CD4-positive, CD25-positive, alpha-beta regulatory T cell (primary cell): ENCODE results near the gene ITGB2. TPM values are rescaled to one million over a fixed set of nuclear protein-coding genes. Genes with fewer than 3 reads are reported as not detected.
A peak's percentile ranks its signal among the peaks of the same experiment; 100 is the strongest.

Experiments
- ATAC-seq, 2 donors: fragments of 150-1000 bp; cut with Tn5 transposase; one replicate each; pipeline ENCODE4 v1.10.0; 2021; ENCODE audit warnings: low read depth in 2 of 2, moderate number of reproducible peaks in 2 of 2, moderate library complexity in 1 of 2
- DNase-seq, 3 donors: peaks; one replicate each; pipeline versions ENCODE4 v3.0.0 to v3.0.0-alpha.2; 2012 to 2022; ENCODE audit warnings: mixed read lengths in 1 of 3
- H3K27ac ChIP-seq: one replicate; pipeline ENCODE4 v1.7.0; 2013; ENCODE audit warnings: mild to moderate bottlenecking, low read length; ENCODE audit not compliant: insufficient read depth, poor library complexity, severe bottlenecking
- H3K27me3 ChIP-seq: one replicate; pipeline ENCODE4 v1.7.0; 2013; ENCODE audit warnings: low read length; ENCODE audit not compliant: control insufficient read depth, insufficient read depth
- H3K36me3 ChIP-seq: one replicate; pipeline ENCODE4 v1.7.0; 2013; ENCODE audit warnings: mild to moderate bottlenecking, low read length, moderate library complexity; ENCODE audit not compliant: control insufficient read depth, insufficient read depth
- H3K4me1 ChIP-seq: 2 replicates; pipeline ENCODE4 v1.7.0; 2013; ENCODE audit warnings: mild to moderate bottlenecking, low read length; ENCODE audit not compliant: insufficient read depth, control insufficient read depth, poor library complexity, severe bottlenecking
- H3K4me3 ChIP-seq: one replicate; pipeline ENCODE4 v1.7.0; 2013; ENCODE audit warnings: low read depth, mild to moderate bottlenecking, low read length, moderate library complexity
- H3K9me3 ChIP-seq, 2 experiments: 1 replicate in 1 of 2; 2 replicates in 1 of 2; pipeline ENCODE4 v1.7.0; 2013; ENCODE audit warnings: low read length in 2 of 2, mild to moderate bottlenecking in 1 of 2, moderate library complexity in 1 of 2; ENCODE audit not compliant: control insufficient read depth in 2 of 2
- H3K27ac Mint-ChIP-seq, 3 donors: one replicate each; pipeline ENCODE4 v1.8.0; 2020 to 2022; ENCODE audit warnings: mild to moderate bottlenecking in 3 of 3, mixed read lengths in 3 of 3, moderate library complexity in 2 of 3
- H3K27me3 Mint-ChIP-seq: one replicate; pipeline ENCODE4 v1.8.0; 2022; ENCODE audit warnings: mild to moderate bottlenecking, mixed read lengths
- H3K36me3 Mint-ChIP-seq: one replicate; pipeline ENCODE4 v1.8.0; 2020; ENCODE audit warnings: mixed read lengths
- H3K4me1 Mint-ChIP-seq, 4 donors: one replicate each; pipeline ENCODE4 v1.8.0; 2020 to 2022; ENCODE audit warnings: mixed read lengths in 4 of 4, mild to moderate bottlenecking in 1 of 4
- H3K4me3 Mint-ChIP-seq, 4 donors: one replicate each; pipeline ENCODE4 v1.8.0; 2020 to 2022; ENCODE audit warnings: mild to moderate bottlenecking in 4 of 4, mixed read lengths in 4 of 4, moderate library complexity in 3 of 4
- H3K9me3 Mint-ChIP-seq, 7 donors: one replicate each; pipeline ENCODE4 v1.8.0; 2020 to 2022; ENCODE audit warnings: mixed read lengths in 7 of 7, mild to moderate bottlenecking in 3 of 7, moderate library complexity in 2 of 7
- polyA plus RNA-seq, 4 donors: library from polyadenylated mRNA; unstranded; fragments of 300-500 nt; fragmentation: Illumina TruSeq; gene quantifications; one replicate each; pipeline ENCODE4 v1.2.3, GENCODE V29; 2021
- total RNA-seq: library from RNA; stranded (reverse); gene quantifications from one replicate; pipeline ENCODE4 v1.2.3, GENCODE V29; 2022

Gene ITGB2
- total and polyA plus RNA-seq, 5 donors from 2014 or later = 411 to 519 (median 425) TPM

DNA sequence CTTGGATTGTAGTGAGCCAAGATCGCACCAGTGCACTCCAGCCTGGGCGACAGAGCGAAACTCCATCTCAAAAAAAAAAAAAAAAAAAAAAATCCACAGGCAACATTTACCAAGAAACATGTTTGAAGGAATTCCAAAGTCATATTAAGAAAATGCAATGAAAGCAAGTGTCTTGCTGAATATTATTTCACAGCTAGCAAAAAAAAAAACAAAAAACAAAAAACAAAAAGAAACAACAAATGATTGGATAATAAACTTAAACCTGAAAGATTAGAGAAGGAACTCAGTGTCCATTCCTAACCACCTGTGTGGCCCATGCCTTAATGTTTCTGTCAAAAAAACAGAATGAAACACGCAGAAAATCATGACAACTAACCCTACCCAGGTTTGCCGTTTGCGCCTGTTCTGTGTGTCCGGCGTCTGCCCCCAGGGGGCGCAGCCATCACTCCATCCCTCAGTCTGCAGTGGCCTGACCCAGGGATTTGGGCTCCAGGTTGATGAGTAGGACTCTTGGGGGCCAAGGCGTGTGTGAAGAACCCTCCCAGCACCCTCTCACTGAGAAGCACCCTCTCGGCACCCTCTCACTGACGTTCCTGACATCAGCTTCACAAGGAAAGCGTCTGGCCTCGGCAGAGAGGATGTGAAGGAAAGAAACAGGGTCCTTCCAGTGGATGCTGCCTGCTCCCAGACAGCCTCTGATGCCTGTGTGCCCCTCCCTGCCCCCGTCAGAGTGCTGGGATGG lies 28.0 kb downstream of the ITGB2 start:
- ATAC-seq (peak; percentile 78 to 80), DNase-seq (peak; percentile 60 to 79 (median 76))
- H3K36me3 ChIP-seq = peaks cover 48% of the 10 kb centered on the region
- H3K27ac ChIP-seq = peak overlapping the region; percentile 29
- peaks cover 7% of the 10 kb centered on the region for H3K36me3 Mint-ChIP-seq
- H3K9me3 Mint-ChIP-seq = no peaks in the 10 kb centered on the region
- no peaks in the 10 kb centered on the region for H3K9me3 ChIP-seq
- peaks cover 0 to 18% (median 8%) of the 10 kb centered on the region in 4 donors for H3K4me1 Mint-ChIP-seq
- no peak overlapping the region for H3K4me3 ChIP-seq
- no peaks in the 10 kb centered on the region for H3K27me3 ChIP-seq
- H3K27ac Mint-ChIP-seq = peak overlapping the region; percentile 11 to 77 (median 38)
- no peaks in the 10 kb centered on the region for H3K27me3 Mint-ChIP-seq
- H3K4me1 ChIP-seq = peaks cover 2% of the 10 kb centered on the region
- H3K4me3 Mint-ChIP-seq = peak overlapping the region in 1 of 4 donors; percentile 54

DNA sequence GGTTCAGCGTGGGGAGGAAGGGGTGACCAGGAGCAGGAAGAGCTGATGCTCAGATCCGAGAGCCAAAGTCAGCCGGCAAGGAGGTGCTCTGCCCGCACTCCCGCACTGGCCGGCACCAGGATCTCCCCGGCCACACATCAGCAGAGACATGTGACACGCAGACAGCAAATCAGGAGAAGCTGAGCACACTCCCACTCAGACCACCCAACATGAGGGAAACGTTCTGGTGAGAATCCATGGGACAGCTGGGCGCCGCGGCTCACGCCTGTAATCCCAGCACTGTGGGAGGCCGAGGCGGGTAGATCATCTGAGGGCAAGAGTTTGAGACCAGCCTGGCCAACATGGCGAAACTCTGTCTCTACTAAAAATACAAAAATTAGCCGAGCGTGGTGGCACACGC lies 28.6 kb downstream of the ITGB2 start:
- no peak overlapping the region for H3K4me3 ChIP-seq
- no peak for ATAC-seq
- Mint-ChIP-seq H3K27ac (peak overlapping the region in 2 of 3 donors; percentile 11 to 77), H3K9me3 (no peaks in the 10 kb centered on the region), H3K4me3 (no peak overlapping the region), H3K27me3 (no peaks in the 10 kb centered on the region), H3K4me1 (peaks cover 0 to 18% (median 8%) of the 10 kb centered on the region in 4 donors), H3K36me3 (peaks cover 7% of the 10 kb centered on the region)
- no peak overlapping the region for H3K27ac ChIP-seq
- H3K9me3 ChIP-seq = no peaks in the 10 kb centered on the region
- H3K36me3 ChIP-seq = peaks cover 49% of the 10 kb centered on the region
- H3K4me1 ChIP-seq = peaks cover under 1% of the 10 kb centered on the region
- no peaks in the 10 kb centered on the region for H3K27me3 ChIP-seq
- DNase-seq = no peak

- peaks cover 0 to 18% (median 8%) of the 10 kb centered on the region in 4 donors for H3K4me1 Mint-ChIP-seq
- ATAC-seq (no peak), DNase-seq (no peak)
- no peaks in the 10 kb centered on the region for H3K9me3 ChIP-seq
- H3K27ac ChIP-seq = no peak overlapping the region
- no peak overlapping the region for H3K4me3 Mint-ChIP-seq
- peaks cover 7% of the 10 kb centered on the region for H3K36me3 Mint-ChIP-seq
- no peak overlapping the region for H3K4me3 ChIP-seq
- H3K27me3 Mint-ChIP-seq = no peaks in the 10 kb centered on the region
- H3K27ac Mint-ChIP-seq = no peak overlapping the region
- no peaks in the 10 kb centered on the region for H3K9me3 Mint-ChIP-seq
- H3K27me3 ChIP-seq = no peaks in the 10 kb centered on the region
- no peaks in the 10 kb centered on the region for H3K4me1 ChIP-seq
- peaks cover 53% of the 10 kb centered on the region for H3K36me3 ChIP-seq
Measured at GRCh38 chr21:44891631-44892031, 29.1 kb downstream of the ITGB2 start.

DNA sequence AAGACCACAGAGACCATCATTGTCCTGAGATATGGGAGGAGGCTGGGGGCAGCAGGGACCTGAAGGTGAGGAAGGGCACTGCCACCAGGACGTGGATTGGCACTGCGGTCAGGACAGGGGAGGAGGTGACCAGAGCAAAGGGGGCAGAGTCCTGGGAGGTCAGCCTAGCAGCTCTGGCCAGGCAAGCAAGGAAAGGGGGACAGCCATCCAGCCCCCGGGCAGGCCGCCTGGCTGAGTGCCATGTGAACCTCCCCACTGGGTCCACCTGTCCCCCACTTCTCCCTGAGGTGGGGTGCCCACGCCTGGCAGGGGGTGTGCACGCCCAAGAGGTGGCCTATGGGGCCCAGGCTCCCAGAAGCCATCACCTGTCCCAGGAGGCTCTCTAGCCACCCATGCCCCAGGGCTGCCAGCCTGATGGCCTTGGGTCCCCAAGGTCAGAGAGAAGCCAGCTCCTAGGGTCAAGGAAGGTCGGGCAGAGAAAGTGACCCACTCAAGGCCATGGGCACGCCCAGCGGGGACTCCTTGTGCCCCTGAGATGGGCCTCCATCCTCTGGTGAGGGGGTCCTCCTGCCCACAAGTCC lies 29.6 kb downstream of the ITGB2 start:
- Mint-ChIP-seq H3K27me3 (no peaks in the 10 kb centered on the region), H3K9me3 (no peaks in the 10 kb centered on the region), H3K27ac (no peak overlapping the region), H3K36me3 (peaks cover 6% of the 10 kb centered on the region), H3K4me1 (peaks cover 0 to 18% (median 8%) of the 10 kb centered on the region in 4 donors), H3K4me3 (no peak overlapping the region)
- no peaks in the 10 kb centered on the region for H3K27me3 ChIP-seq
- peaks cover 59% of the 10 kb centered on the region for H3K36me3 ChIP-seq
- no peaks in the 10 kb centered on the region for H3K4me1 ChIP-seq
- DNase-seq (no peak), ATAC-seq (no peak)
- no peak overlapping the region for H3K27ac ChIP-seq
- no peaks in the 10 kb centered on the region for H3K9me3 ChIP-seq
- no peak overlapping the region for H3K4me3 ChIP-seq

GRCh38 chr21:44890338-44890931 lies 30.3 kb downstream of the ITGB2 start:
- no peak for DNase-seq
- peaks cover 0 to 18% (median 8%) of the 10 kb centered on the region in 4 donors for H3K4me1 Mint-ChIP-seq
- Histone ChIP-seq H3K36me3 (peaks cover 65% of the 10 kb centered on the region), H3K4me3 (no peak overlapping the region), H3K27ac (no peak overlapping the region), H3K9me3 (no peaks in the 10 kb centered on the region), H3K27me3 (no peaks in the 10 kb centered on the region), H3K4me1 (no peaks in the 10 kb centered on the region)
- H3K36me3 Mint-ChIP-seq = peaks cover 4% of the 10 kb centered on the region
- peak overlapping the region in 1 of 3 donors; percentile 71 for H3K27ac Mint-ChIP-seq
- H3K4me3 Mint-ChIP-seq = no peak overlapping the region
- no peaks in the 10 kb centered on the region for H3K27me3 Mint-ChIP-seq
- no peaks in the 10 kb centered on the region for H3K9me3 Mint-ChIP-seq
- ATAC-seq = no peak

- Mint-ChIP-seq H3K27me3 (no peaks in the 10 kb centered on the region), H3K4me3 (no peak overlapping the region), H3K4me1 (peaks cover 0 to 18% (median 8%) of the 10 kb centered on the region in 4 donors), H3K36me3 (peaks cover 4% of the 10 kb centered on the region), H3K27ac (peak overlapping the region in 1 of 3 donors; percentile 71), H3K9me3 (no peaks in the 10 kb centered on the region)
- H3K27ac ChIP-seq = no peak overlapping the region
- no peaks in the 10 kb centered on the region for H3K4me1 ChIP-seq
- ATAC-seq (no peak), DNase-seq (no peak)
- peaks cover 60% of the 10 kb centered on the region for H3K36me3 ChIP-seq
- H3K27me3 ChIP-seq = no peaks in the 10 kb centered on the region
- no peak overlapping the region for H3K4me3 ChIP-seq
- H3K9me3 ChIP-seq = no peaks in the 10 kb centered on the region
Measured at GRCh38 chr21:44889625-44890337, 30.9 kb downstream of the ITGB2 start.

DNA sequence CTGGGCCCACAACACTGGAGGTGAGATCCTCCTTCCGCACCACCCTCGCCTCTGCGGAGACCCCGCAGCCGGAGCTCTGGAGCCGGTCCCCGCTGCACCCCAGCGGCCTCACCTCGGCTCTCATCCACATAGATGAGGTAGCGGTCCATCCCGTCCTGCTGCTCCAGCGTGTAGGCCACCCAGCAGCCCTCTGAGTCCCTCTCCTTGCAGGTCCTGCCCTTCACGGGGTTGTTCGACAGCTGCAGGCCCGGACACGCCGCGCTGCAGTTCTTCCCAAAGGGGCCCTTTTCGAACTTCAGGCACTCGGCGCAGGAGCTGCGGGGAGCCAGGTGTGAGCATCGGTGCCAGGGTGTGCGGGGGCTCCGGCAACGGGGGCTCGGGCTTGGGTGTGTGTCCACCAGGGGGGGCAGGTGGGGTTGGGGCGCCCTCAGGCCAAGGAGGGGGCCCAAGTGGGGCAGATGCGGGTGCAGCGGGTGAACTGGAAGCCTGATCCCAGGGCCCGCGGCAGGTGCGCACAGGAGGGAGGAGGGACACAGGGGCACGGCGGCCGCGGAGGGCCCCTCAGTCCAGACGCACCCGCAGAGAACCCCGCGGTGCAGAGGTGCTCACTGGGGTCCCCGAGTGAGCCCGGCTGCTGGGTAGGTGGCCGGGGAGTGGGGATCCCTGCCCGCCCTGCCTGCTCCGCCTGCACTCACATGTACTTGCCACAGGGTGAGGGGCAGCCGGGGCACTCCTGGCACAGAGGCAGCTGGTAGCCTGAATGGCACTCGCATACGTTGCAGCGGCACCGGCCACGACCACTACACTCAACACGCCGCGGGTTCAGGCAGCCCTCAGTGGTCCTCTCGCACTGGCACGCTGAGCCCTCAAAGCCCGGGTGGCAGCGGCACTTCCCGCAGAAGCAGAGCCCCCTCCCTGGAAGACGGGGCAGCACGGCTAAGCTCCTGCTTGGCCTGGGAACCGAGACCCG lies 31.8 kb downstream of the ITGB2 start:
- Mint-ChIP-seq H3K4me3 (no peak overlapping the region), H3K9me3 (no peaks in the 10 kb centered on the region), H3K27ac (no peak overlapping the region), H3K36me3 (peaks cover 3% of the 10 kb centered on the region), H3K4me1 (peaks cover 0 to 17% (median 7%) of the 10 kb centered on the region in 4 donors), H3K27me3 (no peaks in the 10 kb centered on the region)
- H3K27ac ChIP-seq = no peak overlapping the region
- peaks cover 60% of the 10 kb centered on the region for H3K36me3 ChIP-seq
- no peaks in the 10 kb centered on the region for H3K9me3 ChIP-seq
- no peaks in the 10 kb centered on the region for H3K27me3 ChIP-seq
- DNase-seq (no peak), ATAC-seq (no peak)
- no peaks in the 10 kb centered on the region for H3K4me1 ChIP-seq
- no peak overlapping the region for H3K4me3 ChIP-seq
